Measurements from ENCODE around the gene DOK5.

DOK5 gene

GRCh38 chr20:54694516-54694915, 219.1 kb downstream of the DOK5 start:
- no peak for DNase-seq (ENCODE audit: low spot score)

GRCh38 chr20:54698373-54698772, 223.0 kb downstream of the DOK5 start:
- DNase-seq (ENCODE audit: low spot score) = no peak
